Neural progenitor cell (in vitro differentiated cells): ENCODE data around the gene AHR.

Source experiments
- CTCF ChIP-seq: fragments of 200-600 bp; sonication (generic); IDR thresholded peaks from 2 replicates; pipeline ENCODE4 v1.5.1; 2017; ENCODE audit warnings: antibody characterized with exemption, mild to moderate bottlenecking
- EZH2 ChIP-seq: fragments of 200-600 bp; sonication (generic); IDR thresholded peaks from 2 replicates; pipeline ENCODE4 v1.6.1; 2017; ENCODE audit warnings: antibody characterized with exemption, mild to moderate bottlenecking, moderate library complexity
- EZH2phosphoT487 ChIP-seq: fragments of 200-600 bp; sonication (generic); IDR thresholded peaks from 2 replicates; pipeline ENCODE4 v1.6.1; 2017; ENCODE audit warnings: antibody characterized with exemption

GRCh38 chr7:17369691-17370426 lies 71.4 kb downstream of the AHR start:
- TF ChIP-seq CTCF: no peak
- TF ChIP-seq EZH2: no peak
- TF ChIP-seq EZH2phosphoT487: no peak
